NCI-H1436 (cell line): Measurements from ENCODE around the gene C15orf61.

Experiments used
- DNase-seq: peaks from one replicate; lab custom pipeline; 2025; lab: John Stamatoyannopoulos, UW

The C15orf61 gene

DNA sequence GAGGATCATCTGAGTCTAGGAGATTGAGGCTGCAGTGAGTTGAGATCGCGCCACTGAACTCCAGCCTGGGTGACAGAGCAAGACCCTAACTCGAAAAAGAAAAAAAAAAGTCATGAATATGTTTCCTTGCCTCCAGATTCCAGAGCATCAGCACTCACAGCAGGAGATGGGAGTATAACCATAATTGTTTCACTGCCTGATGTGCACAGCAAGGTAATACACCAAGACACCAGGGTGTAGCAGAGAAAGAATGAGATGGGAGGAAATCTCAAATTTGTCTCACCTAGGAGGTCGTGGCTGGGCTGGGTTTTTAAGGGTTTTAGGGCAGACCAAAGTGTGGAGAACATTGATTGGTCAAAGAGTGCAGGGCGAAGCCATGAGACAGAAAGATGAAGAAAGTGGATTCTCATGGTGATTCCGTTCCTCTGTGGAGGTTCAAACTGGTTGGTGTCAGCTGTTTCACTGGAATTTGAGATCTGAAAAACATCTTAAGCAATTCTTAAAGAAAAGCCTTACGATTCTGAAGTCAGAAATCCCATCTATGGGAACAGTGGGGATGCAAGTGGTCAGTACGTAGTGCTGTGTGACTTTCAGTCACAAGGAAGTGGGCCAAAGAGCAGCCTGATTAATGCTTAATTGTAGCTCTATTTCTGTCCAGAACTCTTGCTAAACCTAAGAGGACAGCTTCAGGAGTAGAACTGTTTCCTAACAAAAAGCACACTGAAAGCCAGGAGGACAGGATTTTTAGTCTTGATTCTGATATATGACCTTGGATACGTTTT is 7.8 kb upstream of the C15orf61 start:
- DNase-seq: no peak

DNA sequence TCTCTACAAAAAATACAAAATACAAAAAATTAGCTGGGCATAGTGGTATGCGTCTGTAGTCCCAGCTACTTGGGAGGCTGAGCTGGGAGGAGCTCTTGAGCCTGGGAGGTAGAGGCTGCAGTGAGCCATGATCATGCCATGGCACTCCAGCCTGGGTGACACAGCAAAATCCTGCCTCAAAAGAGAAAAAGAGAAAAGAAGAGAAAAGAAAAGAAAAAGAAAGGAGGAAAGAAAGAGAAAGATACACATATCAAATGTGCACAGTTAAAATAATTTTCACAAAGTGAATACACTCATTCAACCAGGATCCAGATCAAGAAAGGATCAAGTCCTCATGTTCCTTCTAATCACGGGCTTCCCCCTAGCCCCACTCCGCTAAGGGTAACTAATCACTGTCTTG is 5.8 kb upstream of the C15orf61 start:
- no peak for DNase-seq

GRCh38 chr15:67515557-67515956 is 5.4 kb upstream of the C15orf61 start:
- no peak for DNase-seq

DNA sequence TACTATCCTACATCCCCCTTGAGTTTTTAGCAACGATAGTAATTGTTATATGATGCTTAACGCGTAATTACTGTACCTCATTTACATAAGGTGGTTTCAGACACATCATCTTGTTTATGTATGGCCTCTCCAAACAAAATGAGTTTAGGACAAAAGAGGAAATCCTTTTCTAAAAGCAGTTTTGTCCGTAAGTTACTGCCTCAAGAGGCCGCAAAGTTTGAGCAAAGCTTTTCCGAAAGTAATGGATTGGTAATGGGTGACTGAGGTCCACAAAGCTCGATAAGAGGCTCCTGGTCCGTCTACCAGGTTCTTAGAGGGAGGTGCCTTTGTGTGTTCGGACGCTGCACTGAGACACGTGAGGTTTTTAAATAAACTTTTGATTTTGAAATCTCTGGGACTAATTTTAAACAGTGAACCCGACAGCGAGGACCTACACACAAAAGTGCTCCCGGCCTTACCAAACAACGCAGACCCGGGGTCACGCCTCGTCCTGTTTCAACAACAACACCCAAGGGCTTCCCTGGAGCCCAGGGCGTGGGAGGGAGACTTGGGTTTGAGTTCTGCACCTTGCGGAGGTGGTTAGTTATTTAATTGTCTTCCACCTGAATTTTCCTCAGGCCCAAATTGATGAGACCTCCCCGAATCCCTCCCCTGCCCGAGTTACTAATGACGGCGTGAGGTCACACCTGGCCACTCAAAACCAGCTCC is 456 bp upstream of the C15orf61 start:
- DNase-seq: no peak

- DNase-seq: no peak
Measured at GRCh38 chr15:67521783-67522568, 1.0 kb downstream of the C15orf61 start.

- DNase-seq: no peak
Measured at GRCh38 chr15:67523330-67523729, 2.4 kb downstream of the C15orf61 start.

DNA sequence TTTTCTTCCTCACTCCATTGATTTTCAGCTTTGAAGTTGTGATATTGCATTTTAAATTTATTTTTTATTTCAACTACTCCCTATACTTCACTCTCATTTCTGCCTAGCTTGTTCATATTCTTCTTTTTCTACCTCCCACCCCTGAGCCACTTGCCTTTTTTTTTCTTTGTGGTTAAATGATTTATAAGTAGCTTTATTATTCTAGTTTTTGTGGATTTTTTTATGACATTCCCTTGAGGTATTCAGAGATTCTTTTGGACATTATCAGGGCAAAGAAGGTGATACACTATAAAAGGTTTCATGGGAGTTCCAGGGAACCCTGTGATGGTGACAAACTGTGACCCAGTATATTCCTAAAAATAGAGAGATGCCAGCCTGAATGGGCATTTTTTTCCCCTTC is 3.3 kb downstream of the C15orf61 start:
- no peak for DNase-seq

DNA sequence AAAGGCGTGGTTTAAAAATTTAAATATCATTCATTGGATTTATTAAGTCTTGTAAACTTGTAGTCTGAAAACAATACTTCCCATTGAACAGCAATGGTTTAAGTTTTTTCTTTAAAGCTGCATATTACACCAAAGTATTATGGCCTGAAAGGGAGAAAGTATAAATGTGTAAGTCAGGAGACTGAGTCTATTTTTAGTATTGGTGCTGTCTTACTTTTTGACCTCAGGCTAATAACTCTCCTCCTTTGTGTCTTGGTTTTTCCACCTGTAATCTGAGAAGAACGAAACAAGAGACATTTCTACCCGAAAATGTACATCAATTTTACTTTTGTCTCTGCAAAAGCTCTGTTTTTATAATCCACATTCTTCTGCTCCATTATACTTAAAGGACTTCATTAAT is 7.6 kb downstream of the C15orf61 start:
- no peak for DNase-seq

DNA sequence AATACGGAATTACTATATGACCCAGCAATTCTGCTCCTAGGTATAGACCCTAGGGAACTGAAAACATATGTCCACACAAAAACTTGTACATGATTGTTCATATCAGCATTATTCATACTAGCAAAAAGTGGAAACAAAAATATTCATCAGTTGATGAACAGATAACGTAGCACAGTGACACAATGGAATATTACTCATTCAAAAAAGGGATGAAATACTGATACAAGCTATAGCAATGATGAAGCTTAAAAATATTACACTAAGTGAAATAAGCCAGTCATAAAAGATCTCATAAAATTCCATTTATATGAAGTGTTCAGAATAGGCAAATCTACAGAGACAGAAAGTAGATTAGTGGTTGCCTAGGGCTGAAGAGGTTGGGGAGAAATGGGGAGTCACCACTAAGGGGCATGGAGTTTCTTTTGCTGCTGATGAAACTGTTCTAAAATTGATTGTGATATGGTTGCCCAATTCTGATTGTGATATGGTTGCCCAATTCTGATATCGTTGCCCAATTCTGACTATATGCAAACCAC is 10.5 kb downstream of the C15orf61 start:
- DNase-seq: no peak

GRCh38 chr15:67533873-67534272 is 12.9 kb downstream of the C15orf61 start:
- DNase-seq: no peak

DNA sequence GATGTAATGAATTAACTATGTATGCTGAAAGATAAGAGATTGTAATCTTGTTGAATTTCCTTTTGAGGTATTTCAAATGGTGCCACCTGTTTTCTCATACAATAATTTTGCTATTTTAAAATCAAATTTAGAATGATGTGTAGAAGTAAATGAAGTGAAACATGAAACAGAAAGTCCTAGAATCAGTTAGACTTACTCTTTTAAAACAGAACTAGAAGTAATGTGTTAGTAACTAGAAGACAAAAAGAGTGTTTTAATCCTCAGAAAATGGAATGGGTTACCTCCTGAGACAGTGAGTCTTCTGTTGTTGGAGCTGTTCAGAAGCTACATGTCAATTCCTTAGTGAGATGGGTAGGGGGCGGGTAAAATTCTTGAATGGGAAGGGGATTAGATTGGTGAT is 13.4 kb downstream of the C15orf61 start:
- DNase-seq: no peak

- no peak for DNase-seq
Measured at GRCh38 chr15:67537771-67538170, 16.8 kb downstream of the C15orf61 start.

- DNase-seq: peak; percentile 67
Measured at GRCh38 chr15:67542420-67543347, 21.8 kb downstream of the C15orf61 start, which contains the start of gene MAP2K5. MAP2K5 (plus strand) TSS chr15:67542703; CDS start chr15:67543336, 633 bp downstream.

DNA sequence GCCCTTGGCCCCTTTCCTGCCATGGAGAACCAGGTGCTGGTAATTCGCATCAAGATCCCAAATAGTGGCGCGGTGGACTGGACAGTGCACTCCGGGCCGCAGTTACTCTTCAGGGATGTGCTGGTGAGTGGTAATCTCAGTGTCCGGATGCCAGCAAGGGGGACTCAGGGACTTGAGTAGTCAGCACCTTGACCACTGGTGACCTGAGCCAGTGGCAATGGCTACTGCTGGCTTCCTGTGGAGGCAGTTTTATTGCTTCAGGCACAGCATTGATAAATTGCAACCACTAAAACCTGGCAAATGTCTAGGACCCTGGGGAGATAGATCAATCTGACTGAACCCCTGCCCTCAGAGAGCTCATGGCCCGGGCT is 22.4 kb downstream of the C15orf61 start:
- DNase-seq: no peak

DNA sequence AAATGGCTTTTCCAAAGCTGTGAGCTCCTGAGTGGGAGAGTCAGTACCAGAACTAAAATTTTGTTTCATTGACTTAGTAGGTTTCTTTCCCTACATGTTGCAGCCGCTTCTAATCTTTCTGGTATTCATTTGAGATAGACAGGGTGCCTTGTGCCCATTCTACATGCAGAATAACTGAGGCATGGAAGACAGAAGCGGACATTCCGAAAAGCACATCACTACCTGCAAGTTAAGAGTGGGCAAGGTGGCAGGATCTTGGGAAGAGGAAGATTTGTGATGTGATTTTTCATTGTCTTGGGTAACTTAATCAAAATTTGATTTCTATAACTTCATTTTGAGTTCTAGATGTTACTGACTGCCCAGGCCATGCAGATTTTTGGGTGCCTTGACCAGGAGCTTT is 23.5 kb downstream of the C15orf61 start:
- DNase-seq: no peak

DNA sequence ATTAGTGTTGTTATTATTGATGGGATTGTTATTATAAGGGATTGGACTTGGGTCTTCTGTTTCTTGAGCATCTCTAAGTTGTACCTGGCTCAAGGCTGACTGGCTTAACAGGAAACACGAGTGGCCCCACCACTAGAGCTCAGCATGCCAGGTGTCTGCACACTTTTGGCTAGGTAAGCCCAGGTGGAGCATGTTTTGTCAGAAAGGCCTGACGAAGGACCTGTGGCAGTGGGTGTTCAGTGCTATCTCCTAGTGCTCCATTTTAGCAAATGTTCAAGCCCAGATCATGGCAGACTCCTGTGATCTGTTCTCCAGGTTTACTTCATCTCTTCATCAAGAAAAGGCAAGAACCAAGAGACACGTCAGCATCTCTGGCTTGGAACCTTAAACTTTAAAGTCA is 24.9 kb downstream of the C15orf61 start:
- DNase-seq: no peak

GRCh38 chr15:67547064-67547463 is 26.1 kb downstream of the C15orf61 start:
- DNase-seq: no peak

GRCh38 chr15:67547836-67548235 is 26.9 kb downstream of the C15orf61 start:
- no peak for DNase-seq

GRCh38 chr15:67548236-67548852 is 27.4 kb downstream of the C15orf61 start:
- no peak for DNase-seq

GRCh38 chr15:67548862-67549651 is 28.1 kb downstream of the C15orf61 start:
- no peak for DNase-seq
